OCI-M2 (cell line): ENCODE measurements around the gene NAGLU.
A peak's percentile ranks its signal among the peaks of the same experiment; 100 is the strongest.

Source experiments
- DNase-seq: peaks from one replicate; lab custom pipeline; 2025; ENCODE audit not compliant: unreplicated experiment; lab: John Stamatoyannopoulos, UW

Gene NAGLU

DNA sequence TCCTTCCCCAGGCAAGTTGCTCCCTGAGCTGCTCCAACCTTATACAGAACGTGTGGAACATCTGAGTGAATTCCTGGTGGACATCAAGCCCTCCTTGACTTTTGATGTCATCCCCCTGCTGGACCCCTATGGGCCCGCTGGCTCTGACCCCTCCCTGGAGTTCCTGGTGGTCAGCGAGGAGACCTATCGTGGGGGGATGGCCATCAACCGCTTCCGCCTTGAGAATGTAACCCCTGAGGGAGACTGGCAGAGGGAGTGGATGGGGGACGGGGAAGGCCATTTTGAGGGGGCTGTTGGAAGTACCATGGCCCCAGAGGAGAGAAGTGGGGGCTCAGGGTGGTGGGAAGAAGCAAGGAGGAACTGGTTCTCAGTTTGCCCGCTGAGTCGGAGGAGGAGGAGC is 27.9 kb downstream of the NAGLU start:
- no peak for DNase-seq

DNA sequence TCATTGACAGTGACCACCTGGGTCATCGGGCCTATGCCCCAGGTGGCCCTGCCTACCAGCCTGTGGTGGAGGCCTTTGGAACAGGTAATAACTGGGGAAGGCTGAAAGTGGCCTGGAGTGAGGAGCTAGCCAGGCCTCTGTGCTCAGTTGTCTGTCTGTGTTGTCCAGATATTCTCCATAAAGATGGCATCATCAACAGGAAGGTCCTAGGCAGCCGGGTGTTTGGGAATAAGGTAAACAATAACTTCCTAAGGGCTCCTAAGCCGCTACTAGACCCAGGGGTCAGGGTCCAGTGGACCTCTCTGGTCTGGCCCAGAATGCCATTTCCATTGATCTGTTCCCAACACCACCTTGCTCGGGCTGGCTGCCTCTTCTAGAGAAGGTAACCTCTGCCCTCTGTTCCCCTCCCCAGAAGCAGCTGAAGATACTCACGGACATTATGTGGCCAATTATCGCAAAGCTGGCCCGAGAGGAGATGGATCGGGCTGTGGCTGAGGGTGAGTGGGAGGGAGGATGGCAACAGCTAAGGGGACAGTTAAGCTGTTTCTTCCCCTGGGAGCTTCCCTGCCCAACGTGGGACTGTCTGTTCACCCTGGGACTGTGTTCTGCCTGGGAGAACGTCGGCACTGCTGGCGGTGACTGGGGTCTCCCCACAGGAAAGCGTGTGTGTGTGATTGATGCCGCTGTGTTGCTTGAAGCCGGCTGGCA is 28.9 kb downstream of the NAGLU start:
- DNase-seq = no peak

DNA sequence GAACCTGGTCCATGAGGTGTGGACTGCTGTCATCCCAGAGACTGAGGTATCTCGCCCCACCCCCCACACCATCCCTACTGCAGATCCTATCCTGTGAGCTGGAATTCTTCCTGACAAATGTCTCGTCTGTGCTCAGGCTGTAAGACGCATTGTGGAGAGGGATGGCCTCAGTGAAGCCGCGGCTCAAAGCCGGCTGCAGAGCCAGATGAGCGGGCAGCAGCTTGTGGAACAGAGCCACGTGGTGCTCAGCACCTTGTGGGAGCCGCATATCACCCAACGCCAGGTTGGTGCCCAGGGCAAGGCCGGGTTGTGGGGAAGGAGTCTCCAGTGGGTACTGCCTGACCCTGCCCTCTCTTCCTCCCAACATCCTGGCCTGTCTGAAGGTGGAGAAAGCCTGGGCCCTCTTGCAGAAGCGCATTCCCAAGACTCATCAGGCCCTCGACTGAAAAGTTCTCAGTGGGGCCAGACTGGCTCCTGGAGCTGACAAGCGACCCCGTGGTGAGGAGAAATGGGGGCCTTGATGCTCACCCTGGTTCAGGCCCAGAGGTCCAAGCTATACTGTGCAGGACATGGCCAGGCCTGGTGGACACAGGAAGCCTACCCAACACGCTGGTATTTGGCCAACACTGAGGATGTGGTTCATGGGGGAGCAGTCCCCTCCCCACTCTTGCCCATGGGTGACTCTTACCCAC is 29.6 kb downstream of the NAGLU start:
- DNase-seq = no peak

DNA sequence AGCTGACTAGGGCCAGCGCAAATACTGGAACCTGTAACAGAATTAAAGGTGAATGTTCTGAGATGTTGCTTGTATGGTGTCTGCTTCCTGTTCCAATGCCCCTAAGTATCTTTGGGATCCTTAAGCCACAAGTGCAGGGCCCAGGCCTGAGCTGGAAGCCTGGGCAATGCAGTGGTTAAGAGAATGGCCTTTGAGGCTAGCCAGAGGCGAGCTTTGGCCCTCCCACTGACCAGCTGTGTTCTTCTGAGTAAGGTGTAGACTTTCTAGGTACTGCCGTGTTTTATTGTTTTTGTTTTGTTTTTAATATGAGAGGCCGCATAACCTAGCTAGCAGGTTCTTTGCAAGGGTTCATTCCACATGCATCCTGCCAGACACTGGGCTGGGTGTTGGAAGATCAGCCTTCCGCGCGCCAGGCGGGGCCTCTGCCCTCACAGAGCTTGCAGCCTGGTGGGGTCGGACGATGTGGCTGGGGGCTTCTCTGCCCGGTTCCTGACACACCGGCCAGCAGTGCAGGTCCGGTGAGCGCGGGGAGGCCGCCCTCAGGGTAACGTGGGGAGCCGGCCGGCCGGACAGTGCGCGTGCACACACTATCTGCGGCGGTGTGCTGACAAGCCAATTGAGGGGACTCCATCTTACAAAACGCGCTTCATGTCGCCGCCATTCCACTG is 30.3 kb downstream of the NAGLU start:
- no peak for DNase-seq

DNA sequence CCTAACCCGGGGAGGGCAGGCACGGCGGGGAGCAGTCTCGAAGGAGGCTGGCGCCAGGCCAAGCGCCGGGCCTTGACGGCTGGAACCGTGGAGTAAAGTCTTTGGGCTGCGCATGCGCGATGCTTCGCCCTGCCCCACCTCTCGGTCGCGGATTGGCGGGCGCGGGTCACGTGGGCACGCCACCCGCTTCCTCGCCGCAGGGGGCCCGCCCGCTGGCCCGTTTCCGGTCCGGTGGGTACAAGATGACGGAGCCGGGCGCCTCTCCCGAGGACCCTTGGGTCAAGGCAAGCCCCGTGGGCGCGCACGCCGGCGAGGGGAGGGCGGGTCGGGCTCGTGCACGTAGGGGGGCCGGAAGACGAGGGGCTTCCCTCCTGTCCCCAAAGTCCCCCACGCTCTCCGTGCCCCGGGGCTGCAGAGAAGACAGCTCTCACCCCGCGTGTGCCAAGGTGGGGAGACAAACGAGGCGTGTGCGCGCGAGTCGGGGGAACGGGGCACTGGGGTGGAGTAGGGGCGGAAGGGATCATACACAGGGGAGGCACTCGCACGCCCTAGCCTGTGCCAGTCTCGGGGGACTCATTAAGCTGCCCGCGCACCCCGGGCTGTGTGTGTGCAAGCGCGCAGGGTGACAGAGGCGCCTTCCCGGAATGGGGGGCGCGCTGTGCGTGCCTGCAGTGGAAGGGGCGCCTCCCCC is 31.0 kb downstream of the NAGLU start, which contains the start of gene MLX:
Gene MLX, plus strand, starts transcription at position 218 of the 691 bp plus-strand sequence. Its CDS starts 25 bp downstream, at position 243.
- DNase-seq = peak; percentile 62

DNA sequence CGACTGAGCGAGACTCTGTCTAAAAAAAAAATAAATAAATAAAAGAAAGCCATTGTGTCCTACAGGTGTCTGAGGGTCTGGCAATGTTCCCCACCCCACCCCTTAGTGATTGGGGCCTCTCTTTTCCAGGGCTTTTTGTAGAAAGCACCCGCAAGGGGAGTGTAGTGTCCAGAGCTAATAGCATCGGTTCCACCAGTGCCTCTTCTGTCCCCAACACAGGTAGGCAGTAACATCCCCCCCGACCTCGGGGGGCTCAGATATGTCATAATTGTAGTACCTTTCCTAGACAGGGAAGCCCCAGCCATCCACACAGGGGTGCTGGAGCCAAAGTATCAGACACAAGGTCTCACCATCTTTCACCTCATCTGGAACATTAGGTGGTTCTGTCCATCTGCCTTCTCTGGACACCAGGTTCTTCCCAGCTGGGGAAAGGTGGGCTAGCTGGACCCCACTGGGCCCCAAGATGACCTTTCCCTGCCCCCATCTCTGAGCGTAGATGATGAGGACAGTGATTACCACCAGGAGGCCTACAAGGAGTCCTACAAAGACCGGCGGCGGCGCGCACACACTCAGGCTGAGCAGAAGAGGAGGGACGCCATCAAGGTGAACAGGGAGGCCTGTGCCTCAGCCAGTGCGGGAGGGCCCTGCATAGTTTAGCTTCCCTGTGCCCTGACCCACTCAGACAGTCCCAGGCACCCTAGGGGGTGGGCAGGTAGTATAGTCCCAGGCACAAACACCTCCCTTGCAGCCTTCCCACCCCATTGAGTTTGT is 32.5 kb downstream of the NAGLU start:
- no peak for DNase-seq

DNA sequence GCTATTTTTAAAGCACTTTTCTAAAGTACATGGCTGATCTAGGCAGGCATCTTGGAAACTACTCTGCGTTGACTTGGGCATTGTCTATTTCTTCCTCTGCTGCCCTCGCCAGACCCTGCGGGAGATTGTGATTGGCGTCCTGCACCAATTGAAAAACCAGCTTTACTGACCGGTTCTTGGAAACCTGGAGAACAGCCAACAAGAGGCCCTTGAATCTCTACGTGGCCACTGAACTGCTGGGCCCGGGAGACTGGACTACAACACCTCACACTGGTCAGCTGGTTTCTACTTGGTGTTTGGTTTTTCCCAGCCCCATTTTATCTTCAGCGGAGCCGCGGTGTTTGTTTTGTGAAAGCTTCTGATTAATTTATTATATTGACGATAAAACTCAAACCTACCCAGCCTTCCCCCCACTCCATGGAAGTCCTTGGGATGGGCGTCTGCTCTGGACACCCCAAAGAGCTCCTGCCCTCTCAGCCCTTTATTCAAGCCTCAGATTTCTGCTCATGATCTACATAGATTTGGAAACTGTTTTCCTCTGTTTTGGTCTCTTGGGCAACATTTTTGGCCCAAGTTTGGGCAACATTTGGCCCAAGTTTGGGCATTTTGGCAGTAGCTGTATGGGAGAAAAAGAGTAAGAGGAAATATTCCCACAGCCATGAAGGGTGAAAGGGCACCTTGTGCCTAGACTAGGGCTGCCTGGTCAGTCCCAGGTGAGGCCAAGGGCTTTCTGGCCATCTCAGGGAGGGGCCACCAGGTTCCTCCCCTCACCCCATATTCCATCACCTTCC is 35.6 kb downstream of the NAGLU start:
- no peak for DNase-seq

DNA sequence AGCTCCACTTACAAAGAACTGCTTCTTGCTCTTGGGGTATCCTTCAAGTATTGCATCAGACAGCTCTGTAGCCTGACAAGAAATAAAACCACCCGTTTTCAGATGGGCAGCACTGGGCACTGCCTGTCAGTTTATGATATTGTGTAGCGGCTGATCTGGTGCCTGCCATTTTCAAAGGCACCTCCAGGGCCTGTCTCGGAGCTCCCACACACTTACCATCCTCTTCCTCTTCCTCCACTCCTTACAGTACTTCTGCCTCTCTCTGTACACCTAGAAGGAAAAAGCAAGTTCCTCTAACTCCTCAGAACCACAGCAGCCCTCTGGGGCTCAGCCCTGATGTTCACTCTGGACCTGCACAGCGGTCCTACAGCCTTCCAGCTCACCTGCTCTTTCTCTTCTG is 37.1 kb downstream of the NAGLU start:
- DNase-seq = no peak

DNA sequence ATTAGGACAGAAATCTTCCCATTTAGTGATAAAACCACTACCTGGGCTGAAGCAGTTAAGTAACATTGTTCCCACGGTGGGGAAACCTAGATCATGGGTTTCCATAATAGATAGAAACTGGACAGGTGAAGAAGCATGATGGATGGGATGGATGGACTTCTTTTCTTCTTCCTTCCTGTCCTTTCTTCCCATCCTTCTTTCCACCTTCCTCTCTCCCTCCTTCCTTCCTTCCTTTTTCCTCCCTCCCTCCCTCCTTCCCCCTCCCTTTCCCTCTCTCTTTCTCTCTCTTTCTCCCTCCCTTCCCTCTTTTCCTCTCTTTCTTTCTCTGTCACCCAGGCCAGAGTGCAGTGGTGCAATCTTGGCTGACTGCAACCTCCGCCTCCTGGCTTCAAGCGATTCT is 38.4 kb downstream of the NAGLU start:
- DNase-seq = no peak

DNA sequence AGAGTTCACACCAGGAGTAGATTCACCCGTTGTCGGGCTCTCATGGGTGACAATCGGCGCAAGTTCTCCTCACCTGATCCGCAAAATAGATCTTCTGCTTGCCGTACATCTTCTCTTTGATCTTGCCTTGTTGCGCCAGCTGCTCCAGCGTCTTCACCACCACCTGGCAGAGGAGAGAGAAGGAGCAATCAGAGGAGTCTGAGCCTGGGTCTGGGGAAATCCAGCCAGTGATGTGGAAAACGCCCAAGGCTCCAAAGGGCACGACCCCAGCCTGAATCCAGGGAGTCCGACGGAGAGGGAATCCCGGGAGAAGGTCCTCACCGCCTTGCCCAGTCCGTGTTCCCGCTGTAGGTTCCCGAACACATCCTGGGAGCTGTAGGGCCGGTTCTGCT is 41.1 kb downstream of the NAGLU start:
- DNase-seq = no peak

DNA sequence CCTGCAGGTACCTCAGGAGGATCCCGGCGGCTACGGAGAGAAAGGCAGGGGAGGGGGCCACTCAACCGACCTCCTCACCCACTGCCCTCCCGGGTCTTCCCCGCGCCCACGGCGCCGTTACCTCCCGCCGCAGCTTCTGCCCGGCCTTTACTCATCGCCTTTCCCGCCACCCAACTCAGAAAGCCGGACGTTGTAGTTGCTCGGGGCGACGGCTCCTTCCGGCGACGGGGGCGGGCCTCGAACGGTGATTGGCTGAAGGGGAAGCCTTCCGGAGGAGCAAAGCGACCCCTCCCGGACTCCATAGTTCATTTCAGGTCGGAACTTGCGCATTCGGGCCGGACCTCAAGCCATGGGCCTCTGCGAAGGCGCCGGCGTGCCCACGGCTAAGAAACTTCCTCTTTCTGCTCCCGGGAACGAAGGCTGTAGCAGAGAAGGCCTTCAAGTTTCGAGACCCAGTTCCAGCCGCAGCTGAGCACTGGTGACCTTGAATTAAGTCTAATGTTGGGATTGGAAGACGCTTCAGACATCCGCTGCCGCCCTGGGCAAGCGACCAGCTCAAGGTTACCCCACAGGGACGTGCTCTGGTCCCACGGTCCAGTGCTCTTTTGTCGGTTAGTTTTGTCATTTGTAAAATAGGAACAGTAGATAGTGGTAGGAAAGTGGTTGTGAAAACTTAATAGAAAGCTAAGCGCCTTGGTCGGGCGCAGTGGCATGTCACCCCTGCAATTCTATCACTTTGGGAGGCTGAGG is 41.7 kb downstream of the NAGLU start, which contains the start of gene PSMC3IP:
Gene PSMC3IP, minus strand, starts transcription at position 198 of the 750 bp plus-strand sequence. Its CDS starts 43 bp downstream, at position 155.
- peak; percentile 74 for DNase-seq

DNA sequence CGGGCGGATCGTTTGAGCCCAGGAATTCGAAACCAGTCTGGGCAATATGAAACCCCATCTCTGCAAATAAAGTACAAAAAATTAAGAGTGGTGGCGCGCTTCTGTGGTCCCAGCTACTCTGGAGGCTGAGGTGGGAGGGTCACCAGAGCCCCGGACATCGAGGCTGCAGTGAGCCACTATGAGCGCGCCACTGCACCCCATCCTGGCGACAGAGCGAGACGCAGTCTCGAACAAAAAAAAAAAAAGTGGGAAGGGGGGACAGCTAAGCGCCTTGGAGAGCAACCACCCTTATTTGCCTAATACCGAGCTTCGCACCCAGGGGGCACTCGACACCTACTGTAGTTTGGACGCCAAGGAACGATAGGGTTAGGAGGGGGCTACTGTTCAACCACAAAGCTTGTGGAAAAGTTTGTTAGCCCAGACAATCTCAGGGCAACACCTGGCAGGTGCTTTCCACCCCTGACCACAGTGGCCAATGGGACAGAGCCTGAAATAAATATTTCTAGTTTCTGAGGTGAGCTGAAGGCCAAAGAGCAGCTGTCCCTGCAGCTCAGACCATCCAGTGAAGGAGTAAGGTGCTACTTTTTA is 42.3 kb downstream of the NAGLU start:
- peak; percentile 51 for DNase-seq

DNA sequence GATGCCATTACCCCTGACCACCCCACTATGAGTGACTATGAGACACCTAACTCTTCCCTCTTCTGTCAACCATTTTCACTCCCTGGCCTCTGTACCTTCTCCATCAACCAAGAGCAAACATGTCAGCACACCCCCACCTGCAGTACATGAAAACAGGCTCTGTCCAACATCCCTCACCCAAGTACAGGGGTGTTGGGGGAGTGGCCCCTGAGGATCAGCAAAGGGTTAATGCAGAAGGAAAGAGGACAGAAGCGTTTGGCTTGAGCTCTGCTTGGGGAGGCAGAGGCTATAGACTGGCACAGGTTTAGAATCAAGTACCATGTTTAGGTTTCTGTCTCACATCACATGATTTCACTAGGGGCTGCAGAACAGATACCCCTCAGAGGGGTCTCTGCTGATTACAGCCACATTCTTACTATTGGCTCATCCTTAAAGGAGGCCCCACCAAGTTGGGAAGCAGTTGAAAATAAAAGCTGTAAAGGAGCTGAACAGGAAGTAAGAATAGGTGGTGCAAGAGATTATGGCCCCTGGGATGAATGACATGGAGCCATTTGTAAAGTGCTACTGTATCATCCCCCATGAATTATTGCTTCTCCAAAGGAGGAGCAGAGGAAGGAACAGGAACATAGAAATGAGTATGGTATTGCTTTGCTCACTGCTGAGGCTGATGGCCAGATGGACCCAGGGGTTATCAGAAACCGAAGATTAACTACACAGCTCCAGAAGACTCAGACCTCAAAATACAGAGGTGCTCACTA is 43.9 kb downstream of the NAGLU start:
- no peak for DNase-seq

DNA sequence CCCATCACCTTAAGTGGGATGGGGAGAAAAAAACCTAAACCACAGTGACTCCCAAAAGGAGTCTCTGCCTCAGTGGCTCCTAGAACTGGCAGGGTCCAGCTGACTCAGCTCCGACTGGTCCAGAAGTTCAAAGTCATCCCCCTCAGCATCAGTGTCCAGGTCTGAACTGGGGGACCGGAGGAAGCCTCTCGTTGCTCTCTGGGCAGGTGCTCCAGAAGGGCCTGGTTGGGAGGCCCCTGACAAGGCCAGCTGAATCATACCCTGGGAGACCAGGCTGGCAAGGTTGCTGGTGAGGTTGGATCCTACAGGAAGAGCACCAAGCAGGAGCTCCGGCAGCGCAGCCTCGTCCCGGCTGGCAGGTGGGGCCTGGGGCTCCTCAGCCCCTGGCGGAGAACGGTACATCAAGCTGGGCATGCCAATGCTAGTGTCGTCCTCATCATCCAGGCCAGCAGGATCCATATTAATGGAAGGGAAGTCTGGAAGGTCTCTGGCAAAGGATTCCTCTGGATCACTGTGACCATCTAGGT is 45.8 kb downstream of the NAGLU start:
- no peak for DNase-seq

DNA sequence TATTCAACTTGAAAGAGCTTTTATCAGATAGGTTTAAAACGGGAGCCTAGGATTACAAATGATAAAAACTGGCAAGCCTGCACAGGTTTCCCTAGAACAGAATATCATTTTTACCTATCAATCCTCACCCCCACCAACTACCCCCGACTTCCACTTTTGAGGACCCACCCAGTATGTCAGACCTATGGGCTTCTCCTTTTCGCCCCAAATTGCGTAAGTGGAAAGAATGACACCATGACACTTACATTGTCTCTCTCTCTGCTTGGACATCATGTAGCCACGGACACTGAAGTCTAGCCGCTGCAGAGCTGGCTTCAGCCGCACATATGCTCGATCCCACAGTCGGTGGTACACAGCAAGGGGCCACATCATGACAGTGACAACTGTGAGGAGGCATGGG is 48.8 kb downstream of the NAGLU start:
- DNase-seq = no peak

DNA sequence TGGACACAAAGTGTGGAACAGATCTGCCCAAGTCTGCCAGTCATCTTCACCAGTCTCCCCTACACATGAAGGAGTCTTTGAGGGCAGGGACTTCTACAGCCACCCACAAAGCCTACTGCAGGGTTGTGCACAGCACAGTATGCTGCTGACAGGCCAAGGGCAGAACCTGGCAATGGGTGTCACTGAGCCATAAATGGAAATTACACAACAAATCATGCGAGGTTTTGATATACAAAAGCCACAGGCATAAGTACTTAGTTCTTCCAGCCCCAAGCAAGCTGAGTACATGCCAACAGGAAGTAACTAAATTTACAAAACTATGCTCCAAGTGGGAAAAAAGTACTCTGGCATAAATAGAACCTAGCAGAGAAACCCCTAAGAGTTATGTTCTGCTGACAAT is 49.3 kb downstream of the NAGLU start:
- DNase-seq = no peak

DNA sequence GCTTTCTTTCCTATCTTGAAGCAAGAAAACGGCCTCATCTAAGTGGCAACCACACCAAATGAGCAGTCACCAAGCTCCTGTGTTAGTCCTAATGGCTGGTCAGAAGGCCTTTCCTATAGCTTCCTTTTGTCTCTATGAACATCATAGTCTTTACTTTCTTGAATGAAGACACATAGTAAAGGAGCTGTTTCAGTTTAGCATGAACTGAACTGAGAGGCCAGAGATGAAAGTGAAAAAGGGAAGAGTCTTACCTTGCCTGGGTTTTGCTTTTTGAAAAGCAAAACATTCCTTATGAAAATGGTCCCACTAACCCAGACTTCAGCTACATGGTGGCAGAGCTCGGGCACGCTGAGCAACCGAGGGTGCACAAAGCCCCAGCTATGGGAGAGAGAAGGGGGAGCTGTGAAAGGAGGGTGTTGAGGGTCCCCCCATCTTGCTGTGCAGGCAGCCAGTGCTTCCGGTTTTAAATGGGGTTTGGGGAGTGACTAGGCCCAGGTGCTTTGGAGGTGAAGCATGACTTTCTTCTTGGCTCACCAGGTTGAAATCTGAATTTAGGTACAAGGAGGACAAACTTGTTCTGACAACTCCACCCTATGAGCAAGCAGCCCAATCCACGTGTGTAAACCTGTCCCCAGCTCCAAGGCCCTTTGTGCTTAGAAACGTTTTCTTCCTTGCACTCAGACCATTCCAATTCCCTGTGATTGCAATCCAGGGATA is 50.6 kb downstream of the NAGLU start:
- DNase-seq = no peak
